ENCODE results near the gene PREP. TPM values are rescaled to one million over a fixed set of nuclear protein-coding genes. Genes with fewer than 3 reads are reported as not detected.

The PREP gene
- total and polyA plus RNA-seq, 2 experiments from 2014 or later, result 28.7 to 67.6 TPM

DNA sequence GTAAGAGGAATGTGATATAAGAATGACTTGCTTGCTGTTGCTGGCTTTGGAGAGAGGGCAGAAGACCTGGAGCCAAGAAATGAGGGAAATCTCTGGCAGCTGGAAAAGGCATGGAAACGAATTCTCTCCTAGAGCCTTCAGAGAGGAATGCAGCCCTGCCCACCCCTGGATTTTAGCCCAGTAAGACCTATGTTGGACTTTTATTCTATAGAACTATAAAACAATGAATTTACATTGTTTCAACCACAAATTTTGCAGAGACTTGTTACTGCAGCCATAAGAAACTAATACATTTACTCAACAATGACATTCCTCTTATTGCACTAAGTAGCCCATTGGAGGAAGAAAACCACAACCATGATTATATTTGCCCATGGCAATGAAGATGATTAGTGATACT lies 39.5 kb upstream of the PREP start:
- Histone ChIP-seq H3K4me3 (no peak overlapping the region), H3K4me1 (ENCODE audit: low read depth) (peaks cover 6% of the 10 kb centered on the region), H3K9me3 (ENCODE audit: low read depth) (no peaks in the 10 kb centered on the region), H3K36me3 (no peaks in the 10 kb centered on the region), H3K27me3 (no peaks in the 10 kb centered on the region), H3K27ac (no peak overlapping the region)
- TF ChIP-seq, protein P1, sequence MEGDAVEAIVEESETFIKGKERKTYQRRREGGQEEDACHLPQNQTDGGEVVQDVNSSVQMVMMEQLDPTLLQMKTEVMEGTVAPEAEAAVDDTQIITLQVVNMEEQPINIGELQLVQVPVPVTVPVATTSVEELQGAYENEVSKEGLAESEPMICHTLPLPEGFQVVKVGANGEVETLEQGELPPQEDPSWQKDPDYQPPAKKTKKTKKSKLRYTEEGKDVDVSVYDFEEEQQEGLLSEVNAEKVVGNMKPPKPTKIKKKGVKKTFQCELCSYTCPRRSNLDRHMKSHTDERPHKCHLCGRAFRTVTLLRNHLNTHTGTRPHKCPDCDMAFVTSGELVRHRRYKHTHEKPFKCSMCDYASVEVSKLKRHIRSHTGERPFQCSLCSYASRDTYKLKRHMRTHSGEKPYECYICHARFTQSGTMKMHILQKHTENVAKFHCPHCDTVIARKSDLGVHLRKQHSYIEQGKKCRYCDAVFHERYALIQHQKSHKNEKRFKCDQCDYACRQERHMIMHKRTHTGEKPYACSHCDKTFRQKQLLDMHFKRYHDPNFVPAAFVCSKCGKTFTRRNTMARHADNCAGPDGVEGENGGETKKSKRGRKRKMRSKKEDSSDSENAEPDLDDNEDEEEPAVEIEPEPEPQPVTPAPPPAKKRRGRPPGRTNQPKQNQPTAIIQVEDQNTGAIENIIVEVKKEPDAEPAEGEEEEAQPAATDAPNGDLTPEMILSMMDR (IDR thresholded peaks at IDR 0.05; ENCODE audit: low read depth, low read length), result no peak
- no peak for DNase-seq (ENCODE audit: low read depth in 1 of 2, low spot score in 1 of 2)

DNA sequence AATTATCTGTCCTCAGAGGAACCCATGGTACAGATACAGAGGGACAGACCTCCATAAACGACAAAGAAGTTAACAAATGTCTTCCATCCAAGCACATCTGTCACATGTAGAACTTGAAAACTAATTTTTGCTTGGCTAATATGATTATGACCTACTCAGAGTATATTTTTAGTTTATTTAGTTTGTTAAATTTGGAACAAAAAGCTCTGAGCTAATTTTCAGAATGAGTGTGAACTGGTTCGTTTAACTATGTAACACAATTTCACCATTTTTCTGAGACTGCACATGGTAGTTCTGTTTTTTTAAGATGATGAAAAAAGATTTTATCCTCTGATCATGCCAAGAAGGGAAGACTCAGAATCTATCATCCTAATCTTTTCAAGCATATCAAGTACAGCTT lies 34.4 kb upstream of the PREP start:
- no peaks in the 10 kb centered on the region for H3K36me3 ChIP-seq
- no peak overlapping the region for H3K4me3 ChIP-seq
- H3K27me3 ChIP-seq, result no peaks in the 10 kb centered on the region
- H3K9me3 ChIP-seq (ENCODE audit: low read depth), result no peaks in the 10 kb centered on the region
- H3K4me1 ChIP-seq (ENCODE audit: low read depth), result no peaks in the 10 kb centered on the region
- no peak for DNase-seq (ENCODE audit: low read depth in 1 of 2, low spot score in 1 of 2)
- TF ChIP-seq, protein P1 (IDR thresholded peaks at IDR 0.05; ENCODE audit: low read depth, low read length), result no peak
- no peak overlapping the region for H3K27ac ChIP-seq

DNA sequence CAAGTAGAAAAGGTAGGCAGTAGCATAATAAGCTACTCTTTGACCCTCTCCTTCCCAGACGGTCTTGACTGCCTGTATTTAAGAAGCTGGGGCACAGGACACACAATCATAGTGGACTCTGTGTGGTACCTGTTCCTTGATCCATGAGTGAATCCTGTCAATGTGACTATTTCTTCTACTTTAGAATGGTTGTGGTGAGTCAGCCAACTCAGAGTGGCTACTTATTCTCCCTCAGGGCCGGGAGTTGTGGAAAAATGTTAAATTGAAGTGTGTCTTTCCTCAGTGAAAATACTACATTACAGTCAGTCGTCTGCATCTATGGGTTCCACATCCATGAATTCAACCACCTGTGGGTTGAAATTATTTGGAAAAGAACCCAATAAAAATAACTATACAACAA lies 30.8 kb upstream of the PREP start:
- Histone ChIP-seq H3K4me1 (ENCODE audit: low read depth) (no peaks in the 10 kb centered on the region), H3K36me3 (no peaks in the 10 kb centered on the region), H3K4me3 (no peak overlapping the region), H3K9me3 (ENCODE audit: low read depth) (no peaks in the 10 kb centered on the region), H3K27me3 (no peaks in the 10 kb centered on the region), H3K27ac (no peak overlapping the region)
- DNase-seq (ENCODE audit: low read depth in 1 of 2, low spot score in 1 of 2), result no peak
- TF ChIP-seq, protein P1 (IDR thresholded peaks at IDR 0.05; ENCODE audit: low read depth, low read length), result no peak

DNA sequence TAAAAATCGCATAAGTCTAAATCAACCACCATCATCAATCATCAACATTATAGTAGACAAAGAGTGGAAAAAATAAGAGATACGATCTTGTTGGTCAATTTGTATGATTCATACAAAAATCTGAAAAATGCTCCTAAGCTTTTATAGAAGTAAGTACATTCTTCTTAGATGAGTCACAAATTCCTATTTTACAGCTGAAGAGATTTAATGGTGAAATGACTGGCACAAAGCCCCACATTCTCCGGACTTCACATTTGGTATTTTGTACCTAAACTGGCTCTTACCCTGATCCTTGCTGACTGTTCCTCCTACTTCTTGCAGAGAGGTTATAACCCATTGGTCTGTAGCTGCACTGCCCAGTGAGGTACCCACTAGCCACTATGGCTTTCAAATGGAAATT lies 29.9 kb upstream of the PREP start:
- peak in 1 of 2 donors; percentile 88 for DNase-seq (ENCODE audit: low read depth in 1 of 2, low spot score in 1 of 2)

DNA sequence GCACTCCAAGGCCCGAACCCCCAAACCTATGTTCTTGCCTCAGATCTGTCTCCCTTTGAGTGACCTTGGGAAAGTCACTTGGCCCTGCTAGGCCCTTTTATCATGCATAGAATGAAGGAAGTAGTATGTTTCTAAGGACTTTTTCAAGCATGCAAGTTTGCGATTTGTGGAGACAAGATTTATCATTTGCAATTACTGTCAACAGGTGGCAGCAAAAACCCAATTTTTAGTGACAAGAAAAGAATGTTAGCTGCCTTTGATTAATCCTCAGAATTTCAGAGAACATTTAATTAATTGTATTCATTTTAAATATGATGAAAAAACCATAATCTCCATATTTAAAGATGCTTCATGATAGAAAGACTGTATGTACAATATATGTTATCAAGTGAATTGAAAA lies 28.3 kb upstream of the PREP start:
- H3K27ac ChIP-seq, result no peak overlapping the region
- no peaks in the 10 kb centered on the region for H3K9me3 ChIP-seq (ENCODE audit: low read depth)
- TF ChIP-seq, protein P1 (IDR thresholded peaks at IDR 0.05; ENCODE audit: low read depth, low read length), result peak; percentile 50
- H3K36me3 ChIP-seq, result no peaks in the 10 kb centered on the region
- peak; percentile 64 to 69 for DNase-seq (ENCODE audit: low read depth in 1 of 2, low spot score in 1 of 2)
- no peak overlapping the region for H3K4me3 ChIP-seq
- H3K27me3 ChIP-seq, result no peaks in the 10 kb centered on the region
- no peaks in the 10 kb centered on the region for H3K4me1 ChIP-seq (ENCODE audit: low read depth)

More for the DNA sequence above, 29.9 kb upstream of the PREP start:
- Histone ChIP-seq H3K9me3 (ENCODE audit: low read depth) (no peaks in the 10 kb centered on the region), H3K27me3 (no peaks in the 10 kb centered on the region), H3K4me3 (no peak overlapping the region), H3K36me3 (no peaks in the 10 kb centered on the region), H3K27ac (no peak overlapping the region), H3K4me1 (ENCODE audit: low read depth) (no peaks in the 10 kb centered on the region)
- TF ChIP-seq, protein P1 (IDR thresholded peaks at IDR 0.05; ENCODE audit: low read depth, low read length), result no peak

DNA sequence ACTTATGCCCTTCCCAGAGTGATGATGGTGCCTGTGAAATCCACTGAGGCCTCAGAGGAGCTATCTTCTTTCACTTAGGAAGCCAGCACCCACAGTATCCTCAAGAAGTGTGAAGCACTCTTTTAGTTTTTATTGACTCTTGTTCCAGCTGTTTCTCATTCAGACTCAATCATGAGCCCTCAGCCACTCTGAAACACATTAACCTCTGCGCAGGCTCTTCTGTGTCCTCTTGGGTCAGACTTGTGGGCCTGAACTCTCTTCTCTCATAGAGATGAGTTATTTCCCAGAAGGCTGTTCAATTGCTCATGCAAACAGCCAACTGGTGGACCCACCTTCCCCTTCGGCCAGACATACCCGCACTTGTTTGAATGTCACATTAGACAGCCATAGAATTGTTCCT lies 27.8 kb upstream of the PREP start:
- DNase-seq (ENCODE audit: low read depth in 1 of 2, low spot score in 1 of 2), result no peak
- Histone ChIP-seq H3K4me3 (no peak overlapping the region), H3K9me3 (ENCODE audit: low read depth) (no peaks in the 10 kb centered on the region), H3K36me3 (no peaks in the 10 kb centered on the region), H3K27ac (no peak overlapping the region), H3K27me3 (no peaks in the 10 kb centered on the region), H3K4me1 (ENCODE audit: low read depth) (no peaks in the 10 kb centered on the region)
- TF ChIP-seq, protein P1 (IDR thresholded peaks at IDR 0.05; ENCODE audit: low read depth, low read length), result no peak

Data from cardiac muscle cell (in vitro differentiated cells and primary cell).